ENCODE measurements around the gene TMEM14B.
"Not testable (repeated sequence)": the region's sequence is repeated elsewhere in the genome, so short reads cannot be mapped to it uniquely, and the experiment has no call there.

Gene TMEM14B

GRCh38 chr6:10747251-10747972, at the start of gene TMEM14B:
TMEM14B (plus strand) TSS chr6:10747805; CDS start chr6:10749246, 1,441 bp downstream.
- peak; percentile 99 to 100 (median 100) for DNase-seq (ENCODE audit: low read depth in 3 of 3)

- DNase-seq (ENCODE audit: low read depth in 3 of 3), result no peak
Observed at GRCh38 chr6:10713962-10714361, 33.6 kb upstream of the TMEM14B start.

GRCh38 chr6:10719296-10719963, 28.2 kb upstream of the TMEM14B start:
- peak in 1 of 3 experiments; percentile 35 for DNase-seq (ENCODE audit: low read depth in 3 of 3)

- DNase-seq (ENCODE audit: low read depth in 3 of 3), result no peak
Observed at GRCh38 chr6:10719964-10720264, 27.7 kb upstream of the TMEM14B start.

GRCh38 chr6:10720265-10720959, 27.2 kb upstream of the TMEM14B start:
- DNase-seq (ENCODE audit: low read depth in 3 of 3), result peak in 2 of 3 experiments; percentile 30 to 52

GRCh38 chr6:10720960-10721849, 26.4 kb upstream of the TMEM14B start:
- DNase-seq (ENCODE audit: low read depth in 3 of 3), result not testable (repeated sequence)

- no peak for DNase-seq (ENCODE audit: low read depth in 3 of 3)
Observed at GRCh38 chr6:10721850-10722569, 25.6 kb upstream of the TMEM14B start.

- DNase-seq (ENCODE audit: low read depth in 3 of 3), result no peak
Observed at GRCh38 chr6:10722570-10722819, 25.1 kb upstream of the TMEM14B start.

- peak; percentile 76 to 93 (median 80) for DNase-seq (ENCODE audit: low read depth in 3 of 3)
Observed at GRCh38 chr6:10722820-10723566, 24.6 kb upstream of the TMEM14B start, which contains the start of gene TMEM14C. TMEM14C (plus strand) TSS chr6:10723070; CDS start chr6:10724614, 1,544 bp downstream.

GRCh38 chr6:10723567-10723881, 24.1 kb upstream of the TMEM14B start:
- no peak for DNase-seq (ENCODE audit: low read depth in 3 of 3)

- no peak for DNase-seq (ENCODE audit: low read depth in 3 of 3)
Observed at GRCh38 chr6:10725044-10725443, 22.6 kb upstream of the TMEM14B start.

- no peak for DNase-seq (ENCODE audit: low read depth in 3 of 3)
Observed at GRCh38 chr6:10725716-10726115, 21.9 kb upstream of the TMEM14B start.

GRCh38 chr6:10730254-10730653, 17.4 kb upstream of the TMEM14B start:
- no peak for DNase-seq (ENCODE audit: low read depth in 3 of 3)

GRCh38 chr6:10733151-10733715, 14.4 kb upstream of the TMEM14B start:
- DNase-seq (ENCODE audit: low read depth in 3 of 3), result no peak

GRCh38 chr6:10733863-10734262, 13.7 kb upstream of the TMEM14B start:
- no peak for DNase-seq (ENCODE audit: low read depth in 3 of 3)

- DNase-seq (ENCODE audit: low read depth in 3 of 3), result no peak
Observed at GRCh38 chr6:10736731-10737130, 10.9 kb upstream of the TMEM14B start.

- DNase-seq (ENCODE audit: low read depth in 3 of 3), result no peak
Observed at GRCh38 chr6:10740061-10740460, 7.5 kb upstream of the TMEM14B start.

GRCh38 chr6:10741643-10742042, 6.0 kb upstream of the TMEM14B start:
- not testable (repeated sequence) for DNase-seq (ENCODE audit: low read depth in 3 of 3)

GRCh38 chr6:10742251-10742650, 5.4 kb upstream of the TMEM14B start:
- no peak for DNase-seq (ENCODE audit: low read depth in 3 of 3)

- no peak for DNase-seq (ENCODE audit: low read depth in 3 of 3)
Observed at GRCh38 chr6:10743515-10743914, 4.1 kb upstream of the TMEM14B start.
